ENCODE measurements around the gene GXYLT2. TPM values are rescaled to one million over a fixed set of nuclear protein-coding genes. Genes with fewer than 3 reads are reported as not detected.

Gene GXYLT2
- total RNA-seq, 1 donor from 2014 or later = 0.08 TPM

DNA sequence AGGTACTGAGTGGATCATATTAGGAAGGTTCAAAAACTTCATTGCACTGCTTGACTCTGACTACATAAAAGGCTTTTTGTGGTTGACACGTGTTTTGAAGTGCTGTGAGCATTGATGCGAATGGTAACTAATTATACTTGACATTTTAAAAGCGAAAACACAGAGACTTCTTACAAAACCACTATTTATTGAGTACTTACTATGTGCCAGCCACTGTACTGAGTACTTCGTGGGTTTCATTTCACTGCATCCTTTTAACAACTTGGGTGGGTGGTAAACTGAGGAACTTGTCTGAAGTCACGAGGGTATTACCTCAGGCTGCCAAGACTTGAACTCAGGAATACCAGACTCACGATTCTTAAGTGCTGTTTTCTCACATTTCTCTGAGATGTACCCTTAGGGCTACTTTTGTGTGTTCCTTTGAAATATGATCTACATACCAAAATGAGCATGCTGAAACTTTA lies 63.4 kb downstream of the GXYLT2 start:
- intact Hi-C loops (cut with micrococcal nuclease) = loop anchor here (1.0 kb wide), 2 partner anchors 15 to 26 kb away; no protein-coding TSS in a partner anchor

DNA sequence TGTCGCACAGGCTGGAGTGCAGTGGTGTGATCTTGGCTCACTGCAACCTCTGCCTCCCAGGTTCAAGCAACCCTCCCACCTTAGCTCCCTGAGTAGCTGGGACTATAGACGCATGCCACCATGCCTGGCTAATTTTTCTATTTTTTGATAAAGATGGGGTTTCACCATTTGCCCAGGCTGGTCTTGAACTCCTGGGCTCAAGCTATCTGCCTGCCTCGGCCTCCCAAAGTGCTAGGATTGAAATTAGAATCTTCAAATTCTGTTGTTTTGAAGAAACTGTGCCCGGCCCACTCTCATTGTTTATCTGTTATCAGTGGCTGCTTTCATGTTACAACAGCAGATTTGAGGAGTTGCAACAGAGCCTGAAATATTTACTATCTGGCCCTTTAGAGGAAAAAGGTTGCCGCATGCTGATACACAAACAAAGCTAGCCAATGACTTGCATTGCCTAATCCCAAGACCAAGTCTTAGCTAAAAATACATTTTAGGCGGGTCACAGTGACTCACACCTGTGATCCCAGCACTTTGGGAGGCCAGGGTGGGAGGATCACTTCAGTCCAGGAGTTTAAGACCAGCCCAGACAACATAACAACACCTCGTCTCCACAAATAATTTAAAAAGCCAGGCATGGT lies 65.6 kb downstream of the GXYLT2 start:
- H3K27ac Mint-ChIP-seq = no peak overlapping the region
- H3K36me3 Mint-ChIP-seq (ENCODE audit: low read depth) = no peaks in the 10 kb centered on the region
- H3K9me3 Mint-ChIP-seq = no peaks in the 10 kb centered on the region
- DNase-seq (ENCODE audit: low spot score) = no peak
- H3K27me3 Mint-ChIP-seq (ENCODE audit: insufficient read depth) = peaks cover 8% of the 10 kb centered on the region
- H3K4me3 Mint-ChIP-seq = no peak overlapping the region
- peaks cover 11% of the 10 kb centered on the region for H3K4me1 Mint-ChIP-seq (ENCODE audit: low read depth)
- intact Hi-C loops (cut with micrococcal nuclease) = no loop called here

More for the DNA sequence above, 63.4 kb downstream of the GXYLT2 start:
- H3K36me3 Mint-ChIP-seq (ENCODE audit: low read depth) = no peaks in the 10 kb centered on the region
- peaks cover 11% of the 10 kb centered on the region for H3K27me3 Mint-ChIP-seq (ENCODE audit: insufficient read depth)
- no peaks in the 10 kb centered on the region for H3K9me3 Mint-ChIP-seq
- DNase-seq (ENCODE audit: low spot score) = no peak
- no peak overlapping the region for H3K4me3 Mint-ChIP-seq
- H3K27ac Mint-ChIP-seq = no peak overlapping the region
- H3K4me1 Mint-ChIP-seq (ENCODE audit: low read depth) = peaks cover 11% of the 10 kb centered on the region

DNA sequence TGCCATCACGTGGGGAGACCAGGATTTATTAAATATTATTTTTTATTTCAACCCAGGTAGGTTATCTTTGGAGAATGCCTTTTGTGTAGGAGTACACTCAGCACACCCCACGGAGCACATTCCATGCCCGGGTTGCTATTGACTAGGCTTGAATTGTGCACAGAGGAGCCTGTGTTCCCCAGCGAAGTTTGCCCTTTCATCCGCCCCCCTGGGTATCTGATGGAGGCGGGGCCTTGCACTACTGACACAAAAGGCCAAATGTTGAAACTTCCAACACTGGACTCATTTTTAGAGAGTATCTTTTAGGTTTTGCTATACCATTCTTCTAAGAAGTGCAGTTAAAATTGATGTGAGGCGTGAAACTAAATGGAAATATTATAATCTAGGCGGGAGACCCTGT lies 69.5 kb downstream of the GXYLT2 start:
- Mint-ChIP-seq H3K27ac (no peak overlapping the region), H3K9me3 (no peaks in the 10 kb centered on the region), H3K4me1 (ENCODE audit: low read depth) (peaks cover 22% of the 10 kb centered on the region), H3K27me3 (ENCODE audit: insufficient read depth) (peaks cover 9% of the 10 kb centered on the region), H3K36me3 (ENCODE audit: low read depth) (peaks cover 2% of the 10 kb centered on the region), H3K4me3 (no peak overlapping the region)
- no peak for DNase-seq (ENCODE audit: low spot score)
- intact Hi-C loops (cut with micrococcal nuclease) = no loop called here

DNA sequence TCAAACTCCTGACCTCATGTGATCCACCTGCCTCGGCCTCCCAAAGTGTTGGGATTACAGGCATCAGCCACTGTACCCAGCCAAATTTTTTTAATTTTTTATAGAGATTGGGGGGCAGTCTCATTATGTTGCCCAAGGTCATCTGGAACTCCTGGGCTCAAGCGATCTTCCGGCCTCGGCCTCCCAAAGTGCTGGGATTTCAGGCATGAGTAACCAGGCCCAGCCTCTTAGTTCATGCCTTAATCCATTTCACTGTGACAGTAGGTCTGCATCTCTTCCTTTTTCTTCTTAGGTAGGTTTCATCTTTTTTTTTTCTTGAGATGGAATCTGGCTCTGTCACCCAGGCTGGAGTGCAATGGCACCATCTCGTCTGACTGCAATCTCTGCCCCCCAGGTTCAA lies 71.5 kb downstream of the GXYLT2 start:
- Mint-ChIP-seq H3K4me3 (no peak overlapping the region), H3K9me3 (no peaks in the 10 kb centered on the region)

DNA sequence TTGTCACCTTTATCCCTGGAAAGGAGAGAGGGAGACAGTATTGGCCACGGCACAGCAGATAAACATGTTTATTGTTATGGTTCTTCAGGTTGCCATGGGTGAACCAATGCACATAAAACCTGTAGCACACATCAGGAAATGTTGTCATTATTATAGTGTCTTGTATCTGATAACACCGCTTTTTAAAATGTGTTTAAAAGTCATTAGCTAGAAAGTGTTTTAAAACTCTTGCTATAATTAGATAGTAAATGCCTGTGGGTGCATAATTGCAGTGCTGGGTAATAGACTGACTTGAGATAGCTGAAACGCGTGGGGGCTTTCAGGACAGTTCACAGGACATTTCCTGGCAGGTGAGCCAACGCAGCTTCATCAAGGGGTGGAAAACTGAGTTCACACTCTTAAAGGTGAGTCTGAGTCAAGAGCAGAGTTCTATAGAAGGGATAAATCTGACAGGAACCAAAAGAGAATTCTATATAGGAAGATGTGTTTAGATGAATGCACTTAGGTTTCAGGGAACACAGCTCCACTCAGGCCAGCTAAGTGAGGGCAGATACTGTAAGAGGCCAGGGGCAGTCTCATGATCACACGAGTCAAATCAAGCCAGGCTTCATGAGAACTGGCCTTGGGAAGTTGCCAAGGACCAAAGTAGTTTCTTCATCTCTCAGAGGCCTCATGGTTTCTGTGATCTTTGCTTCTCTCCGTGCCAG lies 73.1 kb downstream of the GXYLT2 start:
- Mint-ChIP-seq H3K27me3 (ENCODE audit: insufficient read depth) (peaks cover 7% of the 10 kb centered on the region), H3K9me3 (no peaks in the 10 kb centered on the region), H3K4me3 (no peak overlapping the region), H3K36me3 (ENCODE audit: low read depth) (peaks cover 2% of the 10 kb centered on the region), H3K4me1 (ENCODE audit: low read depth) (peaks cover 41% of the 10 kb centered on the region), H3K27ac (no peak overlapping the region)
- DNase-seq (ENCODE audit: low spot score) = no peak
- intact Hi-C loops (cut with micrococcal nuclease) = no loop called here

More for the DNA sequence above, 71.5 kb downstream of the GXYLT2 start:
- intact Hi-C loops (cut with micrococcal nuclease) = no loop called here
- Mint-ChIP-seq H3K27me3 (ENCODE audit: insufficient read depth) (peaks cover 11% of the 10 kb centered on the region), H3K27ac (no peak overlapping the region), H3K36me3 (ENCODE audit: low read depth) (peaks cover 2% of the 10 kb centered on the region), H3K4me1 (ENCODE audit: low read depth) (peaks cover 24% of the 10 kb centered on the region)
- DNase-seq (ENCODE audit: low spot score) = no peak

DNA sequence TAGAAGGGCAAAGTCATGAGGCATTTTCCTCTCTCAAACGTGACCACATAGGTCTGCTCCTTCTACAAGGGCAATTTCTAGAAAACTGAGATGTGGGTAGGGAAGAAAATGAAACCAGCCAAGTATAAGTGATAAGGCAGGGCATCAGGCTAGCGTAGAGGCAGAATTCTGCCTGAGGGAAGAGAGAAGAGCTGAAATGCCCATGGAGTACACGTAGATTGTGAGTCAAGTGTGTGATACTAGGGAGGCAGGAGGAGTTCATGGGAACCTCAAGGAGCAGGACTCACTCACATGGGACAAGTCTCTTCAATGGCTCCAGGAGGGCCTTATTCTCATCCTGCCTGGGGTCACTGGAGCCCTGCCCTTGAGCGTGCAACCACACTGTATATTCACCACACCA lies 73.9 kb downstream of the GXYLT2 start:
- peaks cover 49% of the 10 kb centered on the region for H3K4me1 Mint-ChIP-seq (ENCODE audit: low read depth)
- H3K27ac Mint-ChIP-seq = no peak overlapping the region
- peaks cover 6% of the 10 kb centered on the region for H3K27me3 Mint-ChIP-seq (ENCODE audit: insufficient read depth)
- DNase-seq (ENCODE audit: low spot score) = no peak
- no peaks in the 10 kb centered on the region for H3K9me3 Mint-ChIP-seq
- H3K4me3 Mint-ChIP-seq = no peak overlapping the region
- intact Hi-C loops (cut with micrococcal nuclease) = no loop called here
- peaks cover 2% of the 10 kb centered on the region for H3K36me3 Mint-ChIP-seq (ENCODE audit: low read depth)

DNA sequence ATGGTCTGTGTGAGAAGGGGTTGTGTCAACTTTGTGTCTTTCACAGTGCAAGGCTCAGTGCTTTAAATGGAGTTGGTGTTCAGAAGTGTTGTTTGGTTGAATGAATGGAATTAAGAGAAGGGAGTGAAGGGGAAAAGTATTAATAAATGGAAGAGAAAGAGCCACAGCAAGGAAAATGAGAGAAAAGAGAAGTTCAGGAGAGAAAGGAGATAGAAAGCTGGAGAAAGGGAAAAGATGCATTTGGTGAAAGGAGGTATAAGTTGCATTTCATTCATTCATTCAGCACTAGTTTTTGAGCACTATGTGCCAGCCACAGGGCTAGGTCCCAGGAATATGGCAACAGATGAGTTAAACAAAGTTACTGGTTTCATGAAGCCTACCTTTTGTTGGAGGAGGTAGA lies 74.5 kb downstream of the GXYLT2 start:
- H3K4me1 Mint-ChIP-seq (ENCODE audit: low read depth) = peaks cover 54% of the 10 kb centered on the region

DNA sequence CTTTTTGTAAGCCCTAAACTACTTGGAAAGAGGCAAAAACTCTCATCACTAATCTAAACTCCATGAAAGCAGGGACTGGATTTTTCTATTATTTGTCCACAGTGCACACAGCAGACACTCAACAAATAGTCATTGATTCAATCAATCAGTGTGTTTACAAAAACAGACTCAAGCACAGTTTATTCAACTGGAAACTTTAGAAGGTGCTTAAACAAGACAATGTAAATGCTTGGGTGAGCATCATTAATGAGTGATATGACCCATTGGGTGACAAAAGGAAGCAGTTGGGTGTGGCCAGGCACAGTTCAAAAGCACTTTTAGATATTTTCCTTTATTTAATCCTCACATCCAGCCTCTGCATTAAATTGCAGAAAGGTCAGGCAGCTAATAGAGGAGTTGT lies 76.8 kb downstream of the GXYLT2 start:
- peaks cover 57% of the 10 kb centered on the region for H3K4me1 Mint-ChIP-seq (ENCODE audit: low read depth)
- intact Hi-C loops (cut with micrococcal nuclease) = loop anchor here (1.0 kb wide), 2 partner anchors 13 to 33 kb away; no protein-coding TSS in a partner anchor
- peaks cover 2% of the 10 kb centered on the region for H3K36me3 Mint-ChIP-seq (ENCODE audit: low read depth)
- H3K27me3 Mint-ChIP-seq (ENCODE audit: insufficient read depth) = peaks cover 5% of the 10 kb centered on the region
- no peak for DNase-seq (ENCODE audit: low spot score)
- H3K27ac Mint-ChIP-seq = no peak overlapping the region
- H3K4me3 Mint-ChIP-seq = no peak overlapping the region
- H3K9me3 Mint-ChIP-seq = no peaks in the 10 kb centered on the region

More for the DNA sequence above, 74.5 kb downstream of the GXYLT2 start:
- Mint-ChIP-seq H3K27me3 (ENCODE audit: insufficient read depth) (peaks cover 6% of the 10 kb centered on the region), H3K9me3 (no peaks in the 10 kb centered on the region), H3K27ac (no peak overlapping the region), H3K4me3 (no peak overlapping the region), H3K36me3 (ENCODE audit: low read depth) (peaks cover 2% of the 10 kb centered on the region)
- DNase-seq (ENCODE audit: low spot score) = no peak
- intact Hi-C loops (cut with micrococcal nuclease) = no loop called here

DNA sequence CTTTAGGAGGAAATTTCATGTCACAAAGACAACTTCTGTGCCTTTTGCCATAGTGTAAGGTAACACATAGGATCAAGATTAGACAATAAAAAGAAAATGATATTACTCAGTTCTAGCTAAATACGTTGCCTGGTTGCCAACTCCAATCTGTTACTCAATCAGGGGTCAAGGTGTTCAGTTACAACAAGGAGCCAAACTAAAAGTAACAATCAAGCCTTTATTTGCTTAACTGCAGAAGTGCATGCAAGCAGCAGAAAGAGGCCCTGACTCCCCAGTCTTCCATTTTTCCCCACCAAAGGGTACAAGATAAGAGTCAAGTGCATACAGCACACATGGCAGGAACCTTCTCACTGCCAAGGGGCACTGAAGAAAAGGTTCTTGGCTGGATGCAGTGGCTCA lies 80.4 kb downstream of the GXYLT2 start:
- intact Hi-C loops (cut with micrococcal nuclease) = no loop called here
- no peak overlapping the region for H3K4me3 Mint-ChIP-seq
- no peaks in the 10 kb centered on the region for H3K9me3 Mint-ChIP-seq
- no peak overlapping the region for H3K27ac Mint-ChIP-seq
- peaks cover 43% of the 10 kb centered on the region for H3K4me1 Mint-ChIP-seq (ENCODE audit: low read depth)
- DNase-seq (ENCODE audit: low spot score) = no peak
- no peaks in the 10 kb centered on the region for H3K36me3 Mint-ChIP-seq (ENCODE audit: low read depth)
- H3K27me3 Mint-ChIP-seq (ENCODE audit: insufficient read depth) = peaks cover 1% of the 10 kb centered on the region

DNA sequence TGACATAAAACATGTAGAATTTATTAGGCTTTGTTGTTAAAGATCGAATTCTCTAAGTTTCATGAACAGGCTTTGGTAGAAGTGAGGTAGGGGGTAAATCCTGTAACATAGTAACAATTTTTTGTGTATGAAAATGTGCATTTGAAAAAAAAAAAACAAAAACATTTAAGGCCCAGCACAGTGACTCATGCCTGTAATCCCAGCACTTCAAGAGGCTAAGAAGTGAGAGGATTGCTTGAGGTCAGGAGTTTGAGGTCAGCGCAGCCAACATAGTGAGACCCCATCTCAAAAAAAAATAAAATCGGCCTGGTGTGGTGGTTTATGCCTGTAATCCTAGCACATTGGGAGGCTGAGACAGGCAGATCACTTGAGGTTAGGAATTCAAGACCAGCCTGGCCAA lies 81.9 kb downstream of the GXYLT2 start:
- H3K27ac Mint-ChIP-seq = no peak overlapping the region
- no peak for DNase-seq (ENCODE audit: low spot score)
- H3K27me3 Mint-ChIP-seq (ENCODE audit: insufficient read depth) = peaks cover 1% of the 10 kb centered on the region
- H3K36me3 Mint-ChIP-seq (ENCODE audit: low read depth) = no peaks in the 10 kb centered on the region
- intact Hi-C loops (cut with micrococcal nuclease) = no loop called here
- peaks cover 44% of the 10 kb centered on the region for H3K4me1 Mint-ChIP-seq (ENCODE audit: low read depth)
- H3K9me3 Mint-ChIP-seq = no peaks in the 10 kb centered on the region
- H3K4me3 Mint-ChIP-seq = no peak overlapping the region

DNA sequence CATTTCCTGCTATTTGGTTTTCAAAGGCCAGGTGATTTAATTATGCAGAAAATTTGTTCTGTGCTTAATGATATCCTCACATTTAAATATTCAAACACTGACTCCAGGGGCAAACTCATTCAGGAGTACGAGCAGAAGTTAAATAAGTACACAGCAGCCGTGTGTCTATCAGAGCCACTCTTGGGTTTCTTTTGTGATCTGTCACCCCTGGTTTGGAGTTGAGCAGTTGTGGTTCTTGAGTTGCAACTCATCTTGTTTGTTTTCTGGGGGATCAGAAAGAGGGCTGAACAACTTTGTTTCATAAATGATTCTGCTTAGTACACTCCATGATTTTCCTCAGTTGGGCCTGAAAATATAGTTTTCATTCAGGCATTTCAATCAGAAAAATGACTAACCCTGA lies 83.1 kb downstream of the GXYLT2 start:
- Mint-ChIP-seq H3K9me3 (no peaks in the 10 kb centered on the region), H3K4me3 (no peak overlapping the region), H3K27me3 (ENCODE audit: insufficient read depth) (no peaks in the 10 kb centered on the region), H3K27ac (no peak overlapping the region), H3K36me3 (ENCODE audit: low read depth) (no peaks in the 10 kb centered on the region), H3K4me1 (ENCODE audit: low read depth) (peaks cover 32% of the 10 kb centered on the region)
- intact Hi-C loops (cut with micrococcal nuclease) = no loop called here
- no peak for DNase-seq (ENCODE audit: low spot score)

DNA sequence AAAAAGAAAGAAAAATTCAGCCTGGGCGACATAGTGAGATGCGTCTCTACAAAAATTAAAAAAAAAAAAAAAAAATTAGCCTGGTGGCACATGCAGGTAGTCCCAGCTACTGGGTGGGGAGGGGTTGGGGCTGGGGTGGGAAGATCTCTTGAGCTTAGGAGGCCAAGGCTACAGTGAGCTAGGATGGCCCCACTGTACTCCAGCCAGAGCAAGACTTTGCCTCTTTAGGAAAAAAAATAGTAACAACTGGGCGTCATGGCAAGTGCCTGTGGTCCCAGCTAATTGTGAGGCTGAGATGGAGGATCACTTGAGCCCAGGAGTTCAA lies 84.8 kb downstream of the GXYLT2 start:
- no peaks in the 10 kb centered on the region for H3K27me3 Mint-ChIP-seq (ENCODE audit: insufficient read depth)

DNA sequence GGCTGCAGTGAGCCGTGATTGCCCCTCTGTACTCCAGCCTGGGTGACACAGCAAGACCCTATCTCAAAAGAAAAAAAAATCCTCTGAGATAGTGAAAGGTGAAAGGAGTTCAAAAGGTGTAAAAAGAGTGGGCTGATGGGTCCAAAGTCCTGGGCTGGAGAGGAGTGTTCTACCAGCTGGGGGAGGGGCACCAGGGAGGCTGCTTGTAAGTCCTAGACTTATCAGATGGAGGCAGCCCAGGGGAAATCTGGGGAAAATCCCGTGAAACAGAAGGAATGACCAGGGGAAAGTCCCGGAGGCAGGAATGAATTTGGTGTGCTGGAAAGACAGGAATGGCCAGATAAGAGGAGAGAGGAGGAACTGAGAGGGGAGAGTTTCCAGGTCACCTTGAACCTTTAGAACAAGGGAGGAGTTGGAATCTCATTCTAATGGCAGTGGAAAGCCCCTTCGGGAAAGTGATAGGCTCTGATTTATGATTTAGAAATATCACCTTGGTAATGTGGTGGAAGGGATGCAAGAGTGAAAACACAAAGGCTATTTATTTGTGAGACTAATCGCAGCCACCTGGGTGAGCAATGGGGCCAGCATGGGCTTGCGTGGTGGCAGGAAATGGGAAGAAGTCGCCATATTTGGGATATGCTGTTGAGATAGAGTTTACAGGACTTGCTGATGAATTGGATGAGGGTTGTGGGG lies 85.3 kb downstream of the GXYLT2 start:
- no peaks in the 10 kb centered on the region for H3K9me3 Mint-ChIP-seq
- H3K27ac Mint-ChIP-seq = no peak overlapping the region
- no peaks in the 10 kb centered on the region for H3K36me3 Mint-ChIP-seq (ENCODE audit: low read depth)
- no peaks in the 10 kb centered on the region for H3K27me3 Mint-ChIP-seq (ENCODE audit: insufficient read depth)
- intact Hi-C loops (cut with micrococcal nuclease) = no loop called here
- DNase-seq (ENCODE audit: low spot score) = no peak
- peaks cover 30% of the 10 kb centered on the region for H3K4me1 Mint-ChIP-seq (ENCODE audit: low read depth)
- no peak overlapping the region for H3K4me3 Mint-ChIP-seq

More for the DNA sequence above, 84.8 kb downstream of the GXYLT2 start:
- DNase-seq (ENCODE audit: low spot score) = no peak
- Mint-ChIP-seq H3K36me3 (ENCODE audit: low read depth) (no peaks in the 10 kb centered on the region), H3K4me3 (no peak overlapping the region), H3K9me3 (no peaks in the 10 kb centered on the region), H3K27ac (no peak overlapping the region), H3K4me1 (ENCODE audit: low read depth) (peaks cover 30% of the 10 kb centered on the region)
- intact Hi-C loops (cut with micrococcal nuclease) = no loop called here

All from activated T-helper 1 cell treated with anti-CD3 and anti-CD28 coated beads, Interleukin-12 subunit alpha, Interleukin-12 subunit beta, Interleukin-2, Interleukin-4 antibody, amounts not matched to agents 30 ng/mL and 10 ng/mL and 1 ng/mL, durations not matched to agents 14 hours and 24 hours and 36 hours (primary cell).